ENCODE data around the gene MB.

GRCh38 chr22:35611200-35611890, 5.8 kb downstream of the MB start:
- TF ChIP-seq CTCF (IDR thresholded peaks at IDR 0.05) (no peak), POLR2A (IDR thresholded peaks at IDR 0.05) (no peak)

All from prostate gland (tissue), 2 donors.